GM18861 (cell line): ENCODE measurements around the gene FAM117A.
A peak's percentile ranks its signal among the peaks of the same experiment; 100 is the strongest.

Source experiments
- ATAC-seq: cut with Tn5 transposase; IDR thresholded peaks from one replicate; pipeline ENCODE4 v1.9.1; 2021; ENCODE audit not compliant: unreplicated experiment

FAM117A gene

GRCh38 chr17:49715216-49715615 lies 48.7 kb downstream of the FAM117A start:
- ATAC-seq = no peak

DNA sequence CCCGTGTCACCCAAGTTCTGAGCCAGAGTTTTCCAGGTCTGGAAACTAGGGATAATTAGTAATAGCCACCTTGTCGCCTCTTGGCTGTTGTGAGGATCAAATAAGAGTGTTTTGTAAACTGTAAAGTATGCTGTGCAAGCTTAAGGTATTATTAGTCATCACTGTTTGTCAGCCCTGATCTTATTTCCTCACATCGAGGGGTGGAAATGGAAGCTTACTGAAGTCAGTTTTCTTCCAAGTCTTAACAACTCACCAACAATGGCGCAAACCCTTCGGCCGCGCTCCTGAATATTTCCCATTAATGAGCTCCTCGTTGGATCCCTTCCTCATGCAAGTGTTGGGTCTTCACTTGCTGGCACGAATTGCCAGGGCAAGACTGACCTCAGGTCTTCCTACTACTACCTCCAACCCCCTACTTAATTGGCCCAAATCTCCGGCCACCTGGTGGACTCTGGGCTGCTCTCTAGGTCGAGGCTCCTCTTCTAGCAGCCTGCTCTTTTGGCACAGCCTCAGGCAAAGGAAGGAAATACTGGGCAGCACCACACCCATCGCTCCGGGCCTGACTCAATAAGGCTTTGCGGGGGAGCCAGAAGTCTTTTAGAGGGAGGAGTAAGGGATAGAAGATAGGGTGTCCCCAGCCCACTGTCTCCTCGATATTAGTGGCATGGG lies 55.3 kb downstream of the FAM117A start:
- ATAC-seq = no peak

- peak; percentile 89 for ATAC-seq
Observed at GRCh38 chr17:49707608-49708514, 56.1 kb downstream of the FAM117A start, which contains the start of gene SLC35B1. Gene SLC35B1 (minus strand): TSS chr17:49707964. CDS start chr17:49707833, 131 bp downstream.

DNA sequence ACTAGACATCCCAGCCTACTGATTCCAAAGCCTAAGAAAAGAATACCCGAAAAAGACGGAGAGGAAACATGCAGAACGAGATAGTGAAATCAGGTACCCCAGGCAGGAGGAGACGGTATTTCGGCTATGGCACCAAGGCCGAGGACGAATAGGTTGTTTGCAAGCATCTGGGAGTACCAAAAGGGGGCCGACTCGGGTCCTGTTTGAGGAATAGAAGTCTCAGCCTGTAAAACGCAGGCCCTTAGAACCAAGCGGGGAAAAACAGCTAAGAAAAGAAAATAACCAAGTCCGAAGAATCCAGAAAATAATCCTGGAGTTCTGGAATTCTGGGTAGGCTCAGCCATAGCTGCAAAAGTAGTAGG lies 56.7 kb downstream of the FAM117A start:
- no peak for ATAC-seq

GRCh38 chr17:49705254-49705653 lies 58.7 kb downstream of the FAM117A start:
- no peak for ATAC-seq

- no peak for ATAC-seq
Observed at GRCh38 chr17:49703557-49704277, 60.2 kb downstream of the FAM117A start.

GRCh38 chr17:49700960-49701359 lies 63.0 kb downstream of the FAM117A start:
- ATAC-seq = no peak

DNA sequence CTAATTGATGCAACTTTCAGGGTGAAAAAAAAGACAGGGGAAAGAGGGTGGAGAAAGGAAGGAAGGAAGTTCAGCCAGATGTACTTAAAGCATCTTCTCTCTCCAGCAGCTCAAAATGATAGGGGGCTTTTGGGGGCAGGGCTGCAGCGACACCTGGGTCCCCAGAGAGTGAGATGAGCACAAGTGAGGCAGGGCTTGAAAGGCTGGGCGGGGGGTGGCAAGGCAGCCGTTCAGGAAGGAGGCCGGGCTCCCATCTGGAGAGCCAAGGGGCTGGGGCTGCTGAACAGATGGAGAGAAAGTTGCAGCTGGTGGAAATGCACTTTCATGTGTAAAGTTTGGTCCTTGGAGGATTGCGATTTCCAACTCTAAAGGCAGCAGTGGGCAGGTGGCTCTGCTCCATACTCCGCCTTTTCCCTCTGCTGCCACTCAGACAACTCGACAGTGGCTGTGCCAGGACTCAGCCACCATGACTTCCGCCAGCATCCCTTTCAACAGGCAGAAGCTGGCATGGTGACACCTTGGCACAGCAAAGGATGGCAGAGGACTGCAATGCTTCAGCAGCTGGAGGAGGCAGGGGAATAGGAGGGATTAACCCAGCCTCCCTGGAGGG lies 63.9 kb downstream of the FAM117A start:
- no peak for ATAC-seq

DNA sequence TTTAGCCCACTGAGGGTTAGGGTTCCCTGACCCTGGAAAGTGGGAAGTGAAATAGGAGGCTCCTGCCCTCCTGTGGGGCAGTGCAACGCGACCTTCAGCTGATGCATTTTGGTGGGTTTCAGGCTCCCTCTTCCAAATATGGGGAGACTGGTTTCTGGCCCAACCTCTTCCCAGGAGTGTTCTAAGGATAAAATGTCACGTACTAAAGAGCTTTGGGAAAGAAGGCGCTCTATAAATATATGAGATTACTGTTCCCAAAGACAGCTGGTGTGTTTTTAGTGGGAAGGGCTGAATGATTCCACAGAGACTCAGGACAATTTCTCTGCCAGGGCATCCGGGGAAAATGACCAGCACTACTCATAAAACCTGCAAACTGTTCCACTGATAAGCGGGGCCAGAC lies 65.9 kb downstream of the FAM117A start:
- ATAC-seq = no peak

DNA sequence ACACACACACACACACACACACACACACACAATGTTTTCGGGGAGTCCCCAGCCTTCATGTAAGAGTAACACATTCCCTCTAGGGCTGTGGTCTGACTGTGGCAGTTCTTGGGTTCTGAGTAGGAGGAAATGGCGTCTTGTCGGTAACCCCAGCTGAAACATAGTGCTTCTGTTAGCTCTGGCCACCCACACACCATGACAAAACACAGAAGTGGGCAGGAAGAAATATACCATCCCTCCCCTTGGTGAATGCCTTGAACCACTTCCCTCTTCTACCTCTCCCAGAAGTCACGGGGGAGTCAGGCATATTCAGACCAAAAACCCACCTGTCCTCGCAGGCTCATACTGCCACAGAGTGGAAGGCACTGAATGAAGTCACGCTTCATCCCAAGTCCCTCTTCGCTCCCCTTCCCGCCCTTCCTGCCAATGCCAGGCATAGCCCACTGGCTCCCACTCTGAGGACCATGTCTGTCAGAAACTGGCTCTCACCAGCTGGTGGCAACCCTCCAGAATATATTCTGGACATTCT lies 67.6 kb downstream of the FAM117A start:
- ATAC-seq = no peak

- no peak for ATAC-seq
Observed at GRCh38 chr17:49695698-49696232, 68.2 kb downstream of the FAM117A start.

GRCh38 chr17:49694847-49695697 lies 68.9 kb downstream of the FAM117A start:
- ATAC-seq = no peak

DNA sequence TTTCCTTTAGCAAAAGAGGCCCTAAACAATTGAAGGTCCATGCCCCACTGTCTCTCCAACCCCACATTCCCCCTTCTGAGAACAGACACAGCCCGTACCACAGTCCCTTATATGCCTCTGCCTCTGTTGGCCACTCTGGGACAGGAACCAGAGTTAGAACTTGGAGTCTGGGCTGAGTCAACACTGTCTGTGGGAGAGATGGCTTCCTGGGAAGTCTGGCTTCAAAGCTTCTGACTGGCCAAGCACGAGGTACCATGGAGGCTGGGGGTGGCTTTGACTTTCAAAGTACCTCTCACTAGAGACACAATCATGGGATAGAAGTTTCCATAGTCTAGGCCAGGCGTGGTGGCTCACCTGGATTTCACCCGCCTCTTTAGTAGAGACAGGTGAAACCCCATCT lies 71.2 kb downstream of the FAM117A start:
- no peak for ATAC-seq

DNA sequence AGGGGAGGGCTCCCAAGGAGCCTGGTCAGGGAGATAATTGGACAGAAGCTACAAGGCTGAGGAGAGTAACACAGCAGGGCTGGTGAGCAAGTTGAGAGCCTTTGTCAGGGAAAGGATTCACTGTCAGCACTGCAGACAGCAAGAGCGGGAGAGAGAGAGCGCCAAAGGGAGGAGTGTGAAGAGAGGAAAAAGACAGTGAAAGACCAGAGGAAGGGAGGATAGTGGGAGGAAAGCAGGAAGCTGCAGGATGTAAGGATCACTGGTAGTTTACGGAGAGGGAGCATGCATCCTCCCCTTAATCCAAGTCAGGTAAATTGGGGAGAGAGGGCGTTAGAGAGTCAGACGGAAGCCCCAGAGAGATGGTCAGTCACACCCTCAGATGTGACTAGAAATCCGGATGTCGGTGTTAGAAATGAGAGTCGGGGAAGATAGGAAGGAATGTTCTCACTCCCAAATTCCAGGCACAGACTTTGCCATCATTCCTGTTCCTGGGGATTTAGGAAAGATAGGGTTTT lies 72.2 kb downstream of the FAM117A start:
- no peak for ATAC-seq

DNA sequence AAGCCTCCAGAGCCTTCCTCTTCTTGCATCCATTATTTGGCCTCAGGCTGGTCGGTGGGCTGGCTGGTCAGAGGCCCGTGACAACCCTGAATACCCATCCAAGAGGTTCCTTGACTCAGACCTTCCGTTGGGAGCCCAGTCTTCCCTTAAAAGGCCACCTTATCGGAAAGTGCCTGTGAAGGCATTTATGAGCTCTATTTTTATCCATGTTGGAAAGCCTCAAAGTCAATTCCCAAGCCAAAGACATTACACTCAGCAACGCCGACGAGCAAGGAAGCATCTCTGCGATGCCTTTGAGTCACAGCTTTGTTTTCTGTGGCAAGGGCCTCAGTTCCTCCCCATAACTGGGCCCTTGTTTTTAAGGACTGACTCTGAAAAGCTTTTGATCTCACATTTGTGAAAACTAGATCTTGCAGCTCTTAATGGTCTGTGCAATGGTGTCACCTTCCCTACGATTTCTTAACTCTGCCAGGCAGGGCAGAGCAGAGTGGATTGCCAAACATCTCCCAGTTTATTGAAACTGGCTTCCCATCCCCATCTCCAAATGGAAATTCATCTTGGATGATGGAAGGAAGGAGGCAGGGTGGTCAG lies 72.8 kb downstream of the FAM117A start:
- no peak for ATAC-seq

DNA sequence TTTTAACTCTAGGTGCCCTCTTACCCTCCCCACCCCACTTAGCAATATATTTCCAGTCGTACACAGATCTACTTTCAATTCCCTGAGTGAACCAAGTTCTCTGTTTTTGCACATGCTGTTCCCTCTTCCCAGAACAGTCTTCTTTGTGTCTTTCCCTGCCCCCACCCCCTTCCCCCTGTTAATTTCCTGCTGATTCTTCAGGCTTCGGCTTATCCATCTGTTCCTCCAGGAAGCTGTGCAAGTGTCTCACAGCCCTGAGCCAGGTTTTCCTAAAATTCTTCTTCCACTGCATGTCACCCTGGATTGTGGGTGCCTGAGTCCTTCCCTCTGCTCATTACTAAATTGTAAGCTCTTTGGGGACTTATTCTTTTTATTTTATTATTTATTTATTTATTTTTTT lies 73.7 kb downstream of the FAM117A start:
- ATAC-seq = no peak

DNA sequence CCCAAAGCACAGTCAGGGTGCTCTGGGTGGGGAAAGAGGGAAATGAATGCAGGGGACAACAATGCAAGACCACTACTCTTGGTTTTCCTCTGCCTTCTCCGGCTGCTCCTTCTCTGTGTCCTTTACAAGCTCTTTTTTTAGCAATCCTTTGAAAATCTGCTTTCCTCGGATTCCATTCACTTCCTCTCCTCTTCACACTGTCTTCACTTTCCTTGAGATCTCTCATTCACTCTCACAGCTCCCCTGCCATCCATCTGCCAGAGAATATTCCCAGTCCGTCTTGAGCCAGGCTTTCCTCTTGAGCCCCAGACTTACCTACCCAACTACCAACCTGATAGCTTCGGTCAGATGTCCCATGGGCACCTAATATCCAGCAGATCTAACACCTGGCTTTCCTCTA lies 75.1 kb downstream of the FAM117A start:
- no peak for ATAC-seq

GRCh38 chr17:49687878-49688491 lies 75.9 kb downstream of the FAM117A start:
- no peak for ATAC-seq
